Globus pallidus (tissue), 1 donor: ENCODE data around the gene IL13RA1.
"Not testable (repeated sequence)": the region's sequence is repeated elsewhere in the genome, so short reads cannot be mapped to it uniquely, and the experiment has no call there.

Experiments used
- DNase-seq: peaks from one replicate; pipeline ENCODE4 v3.0.0-alpha.2; 2015; ENCODE audit warnings: low spot score

IL13RA1 gene

GRCh38 chrX:118729042-118729652 is 1.7 kb downstream of the IL13RA1 start:
- no peak for DNase-seq

- DNase-seq, result no peak
These were observed 3.3 kb downstream of the IL13RA1 start for GRCh38 chrX:118730500-118731247.

DNA sequence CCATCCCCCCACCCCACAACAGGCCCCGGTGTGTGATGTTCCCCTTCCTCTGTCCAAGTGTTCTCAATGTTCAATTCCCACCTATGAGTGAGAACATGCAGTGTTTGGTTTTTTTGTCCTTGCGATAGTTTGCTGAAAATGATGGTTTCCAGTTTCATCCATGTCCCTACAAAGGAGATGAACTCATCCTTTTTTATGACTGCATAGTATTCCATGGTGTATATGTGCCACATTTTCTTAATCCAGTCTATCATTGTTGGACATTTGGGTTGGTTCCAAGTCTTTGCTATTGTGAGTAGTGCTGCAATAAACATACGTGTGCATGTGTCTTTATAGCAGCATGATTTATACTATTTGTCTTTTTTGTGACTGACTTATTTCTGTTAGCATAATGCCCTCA is 5.1 kb downstream of the IL13RA1 start:
- not testable (repeated sequence) for DNase-seq

DNA sequence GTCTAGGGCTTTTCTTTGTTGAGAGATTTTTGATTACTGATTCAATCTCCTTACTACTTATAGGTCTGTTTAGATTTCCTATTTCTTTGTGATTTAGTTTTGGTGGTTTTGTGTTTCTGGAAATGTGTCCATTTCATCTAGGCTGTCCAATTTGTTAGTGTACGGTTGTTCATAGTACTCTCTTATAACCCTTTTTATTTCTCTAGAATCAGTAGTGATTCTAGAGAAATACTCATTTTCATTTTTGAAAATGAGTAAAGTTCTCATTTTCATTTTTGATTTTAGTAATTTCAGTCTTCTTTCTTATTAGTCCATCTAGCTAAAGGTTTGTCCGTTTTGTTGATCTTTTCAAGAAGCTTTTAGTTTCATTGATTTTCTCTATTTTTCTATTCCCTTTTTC is 7.5 kb downstream of the IL13RA1 start:
- no peak for DNase-seq

DNA sequence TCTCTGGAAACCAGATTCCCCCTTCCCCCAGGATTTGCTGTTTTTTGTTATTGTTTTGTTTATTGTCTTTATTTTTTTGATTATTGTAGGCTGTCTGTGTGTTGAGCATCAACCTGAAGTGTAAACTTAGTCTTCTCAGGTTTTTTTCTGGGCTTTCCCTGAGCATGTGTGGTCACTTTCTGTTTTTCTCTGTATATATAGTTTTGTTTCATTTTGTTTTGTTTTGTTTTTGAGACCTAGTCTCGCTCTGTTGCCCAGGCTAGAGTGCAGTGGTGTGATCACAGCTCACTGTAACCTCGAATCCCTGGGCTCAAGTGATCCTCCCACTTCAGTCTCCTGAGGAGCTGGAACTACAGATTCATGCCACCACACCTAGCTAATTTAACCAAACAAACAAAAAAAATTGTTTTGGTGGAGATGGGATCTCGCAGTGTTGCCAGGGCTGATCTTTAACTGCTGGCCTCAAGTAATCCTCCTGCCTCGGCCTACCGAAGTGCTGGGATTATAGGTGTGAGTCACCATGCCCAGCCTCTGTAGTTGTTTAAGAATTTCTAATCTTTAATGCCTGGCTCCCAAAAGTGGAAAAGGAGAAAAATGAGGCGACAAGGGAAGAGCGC is 9.1 kb downstream of the IL13RA1 start:
- no peak for DNase-seq

DNA sequence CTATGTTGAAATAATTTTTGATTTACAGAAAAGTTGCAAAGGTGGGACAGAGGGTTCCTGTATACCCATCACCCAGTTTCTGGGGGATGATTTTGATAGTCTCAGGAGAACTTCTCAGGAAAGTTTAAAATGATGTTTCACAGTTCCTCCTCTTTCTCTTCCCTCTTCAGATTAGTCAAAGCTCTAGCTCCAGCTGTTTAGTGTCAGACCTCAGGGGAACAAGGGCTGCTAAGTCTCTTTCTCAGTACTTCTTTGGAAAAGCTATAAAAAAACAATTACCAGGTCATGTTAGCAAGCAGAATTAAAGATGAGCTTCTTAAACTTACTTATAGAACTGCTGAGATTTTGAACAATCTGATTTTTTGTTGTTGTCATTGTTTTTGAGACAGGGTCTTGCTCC is 12.2 kb downstream of the IL13RA1 start:
- DNase-seq, result no peak

GRCh38 chrX:118740276-118740889 is 13.0 kb downstream of the IL13RA1 start:
- DNase-seq, result no peak

GRCh38 chrX:118742176-118742575 is 14.8 kb downstream of the IL13RA1 start:
- DNase-seq, result no peak

DNA sequence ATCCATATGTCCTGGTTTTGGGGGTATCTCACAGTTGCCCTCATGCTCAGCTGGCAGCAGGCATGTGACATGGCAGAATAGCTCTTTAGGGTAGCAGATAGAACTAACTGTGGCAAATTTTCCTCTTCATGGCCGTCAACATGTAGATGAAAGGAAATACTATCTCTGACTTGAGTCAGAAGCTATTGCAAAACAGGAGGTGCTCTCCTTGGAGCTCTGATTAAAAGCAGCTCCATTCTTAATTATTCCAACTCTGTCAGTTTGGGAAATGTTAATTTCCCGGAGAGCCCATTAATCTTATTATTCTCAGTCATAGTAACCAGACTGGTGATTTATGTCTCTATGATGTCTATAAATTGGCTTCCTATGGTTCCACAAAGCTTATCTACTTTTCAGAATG is 18.2 kb downstream of the IL13RA1 start:
- no peak for DNase-seq

DNA sequence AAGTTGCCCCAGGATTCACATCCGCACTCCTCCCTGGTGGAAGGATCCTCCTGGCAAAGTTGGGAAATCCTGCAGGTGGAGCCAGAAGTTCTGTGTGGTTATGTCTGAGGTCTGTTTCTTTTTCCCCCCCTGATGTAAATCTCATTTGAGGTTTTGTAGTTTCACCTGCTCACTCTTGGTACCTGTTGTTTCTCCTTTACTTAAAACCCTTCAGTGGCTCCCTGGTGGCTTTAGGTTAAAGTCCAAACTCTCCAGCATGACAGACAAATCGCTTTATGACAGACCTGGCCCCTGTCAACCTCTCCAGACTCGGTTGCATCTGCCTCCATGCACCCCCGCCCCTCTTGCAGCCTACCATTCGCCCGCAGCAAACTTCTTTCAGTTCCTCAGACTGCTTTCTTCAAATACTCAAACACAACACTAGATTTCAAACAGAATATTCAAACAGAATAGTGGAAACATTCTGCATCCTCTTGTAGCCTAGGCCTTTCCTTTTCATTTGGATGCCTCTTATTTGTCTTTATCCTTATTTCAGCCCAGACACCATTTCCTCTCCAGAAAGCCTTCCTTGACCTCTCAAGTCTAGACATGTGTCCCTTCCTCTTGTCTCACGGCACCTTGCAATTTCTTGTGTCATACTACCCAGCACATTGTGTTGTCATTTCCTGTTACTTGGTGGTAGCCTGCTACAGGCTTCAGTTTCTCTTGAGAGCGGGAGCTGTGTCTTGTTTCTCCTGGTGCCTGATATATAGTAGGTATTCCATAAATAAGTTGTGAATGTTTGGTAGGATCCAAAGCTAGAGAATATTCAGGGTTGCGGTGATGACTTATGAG is 24.8 kb downstream of the IL13RA1 start:
- DNase-seq, result no peak

GRCh38 chrX:118755633-118756032 is 28.2 kb downstream of the IL13RA1 start:
- no peak for DNase-seq

GRCh38 chrX:118756101-118756500 is 28.7 kb downstream of the IL13RA1 start:
- DNase-seq, result no peak

DNA sequence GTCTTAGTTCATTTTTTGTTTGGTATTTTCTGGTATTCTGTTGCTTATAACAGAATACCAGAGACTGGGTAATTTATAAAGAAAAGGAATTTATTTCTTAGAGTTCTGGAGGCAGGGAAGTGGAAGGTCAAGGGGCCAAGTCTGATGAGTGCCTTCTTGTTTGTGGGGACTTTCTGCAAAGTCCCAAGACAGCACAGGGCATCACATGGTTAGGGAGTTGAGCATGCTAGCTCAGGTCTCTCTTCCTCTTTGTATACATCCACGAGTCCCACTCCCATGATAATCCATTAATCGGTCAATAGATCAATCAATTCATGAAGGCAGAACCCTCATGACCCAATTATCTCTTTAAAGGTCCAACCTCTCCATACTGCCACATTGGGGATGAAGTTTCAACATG is 31.1 kb downstream of the IL13RA1 start:
- no peak for DNase-seq

GRCh38 chrX:118760025-118760424 is 32.6 kb downstream of the IL13RA1 start:
- DNase-seq, result no peak

DNA sequence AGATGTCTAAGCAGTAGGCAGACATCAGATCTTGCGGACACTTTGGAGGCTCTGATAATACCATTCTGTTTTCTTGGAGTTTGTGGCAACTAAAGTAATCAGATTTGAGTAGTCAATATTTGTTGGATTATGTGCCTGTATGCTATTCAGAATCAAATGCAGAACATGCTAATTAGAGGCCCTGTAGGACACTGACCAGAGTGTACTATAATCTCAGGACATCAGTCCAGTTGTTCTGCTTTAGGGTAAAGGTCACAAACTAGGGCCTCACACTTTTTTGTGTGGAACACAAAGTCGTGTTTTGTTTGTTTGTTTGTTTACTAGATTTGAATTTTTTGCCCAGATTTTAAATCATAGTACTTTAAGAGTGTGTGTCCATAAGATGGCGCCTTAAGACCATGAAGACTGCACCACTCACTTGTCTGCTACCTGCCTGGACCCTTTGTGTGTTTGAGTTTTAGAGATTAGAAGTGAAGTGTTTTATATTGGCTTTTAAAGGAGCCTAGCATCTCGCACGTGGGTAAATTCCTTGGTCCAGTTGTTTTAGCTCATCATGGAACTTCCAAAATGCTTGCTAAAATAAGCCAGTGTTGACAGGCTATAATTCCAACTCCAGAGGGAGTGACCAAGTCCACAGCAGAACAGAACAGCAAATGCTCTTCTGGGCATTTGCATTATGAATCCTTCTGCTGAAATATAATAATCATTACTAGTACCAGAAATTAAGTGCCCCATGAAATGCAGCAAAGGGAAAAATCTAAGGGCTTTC is 34.7 kb downstream of the IL13RA1 start:
- DNase-seq, result no peak

GRCh38 chrX:118763489-118763888 is 36.1 kb downstream of the IL13RA1 start:
- no peak for DNase-seq

- no peak for DNase-seq
These were observed 36.7 kb downstream of the IL13RA1 start for GRCh38 chrX:118764122-118764521.

GRCh38 chrX:118770133-118770760 is 42.8 kb downstream of the IL13RA1 start:
- DNase-seq, result no peak

DNA sequence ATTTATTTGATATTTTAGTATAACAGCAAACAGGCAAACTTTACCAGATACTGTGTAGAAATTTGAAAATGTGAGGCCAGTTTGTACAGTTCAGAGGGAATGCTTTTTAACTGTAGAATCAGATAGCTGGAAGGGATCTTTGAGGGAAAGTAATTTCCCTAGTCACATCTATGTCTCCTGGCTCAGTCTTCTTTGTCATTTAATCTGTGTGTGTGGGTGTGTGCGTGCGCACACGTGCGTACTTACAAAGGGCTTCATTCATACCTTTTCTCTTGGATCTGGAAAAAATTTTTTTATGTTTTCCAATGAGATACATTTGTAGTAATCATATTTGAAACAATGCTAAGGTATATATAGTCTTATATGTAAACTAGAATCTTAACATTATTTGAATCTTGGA is 44.6 kb downstream of the IL13RA1 start:
- no peak for DNase-seq

- no peak for DNase-seq
These were observed 46.4 kb downstream of the IL13RA1 start for GRCh38 chrX:118773782-118774181.

DNA sequence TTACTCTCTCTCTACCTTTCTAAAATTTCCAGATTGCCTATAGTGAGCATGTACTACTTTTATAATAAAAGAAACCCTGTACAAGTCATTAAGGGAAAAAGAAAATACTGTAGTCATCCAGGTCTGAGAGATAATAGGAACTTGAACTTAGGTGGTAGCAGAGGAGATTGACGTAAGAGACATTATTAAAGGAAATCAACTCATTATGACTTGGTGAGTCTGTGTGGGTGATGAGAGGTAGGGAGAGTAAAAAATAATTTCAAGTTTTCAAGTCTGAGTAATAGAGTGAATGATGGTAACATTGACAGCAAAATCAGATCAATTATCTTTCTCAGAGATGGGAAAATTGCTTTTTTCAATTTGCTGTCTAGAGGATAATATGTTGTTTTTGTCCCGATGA is 52.2 kb downstream of the IL13RA1 start:
- no peak for DNase-seq
